ENCODE measurements around the gene CFL1.
A peak's percentile ranks its signal among the peaks of the same experiment; 100 is the strongest.
"Not testable (repeated sequence)": the region's sequence is repeated elsewhere in the genome, so short reads cannot be mapped to it uniquely, and the experiment has no call there.

The CFL1 gene

GRCh38 chr11:65857853-65858680, at the start of gene CFL1:
Gene CFL1, minus strand, starts transcription at chr11:65858180. Its CDS starts 81 bp downstream, at chr11:65858099.
- DNase-seq (ENCODE audit: low spot score), result peak; percentile 97

- no peak for DNase-seq (ENCODE audit: low spot score)
Observed at GRCh38 chr11:65906602-65907001, 48.6 kb upstream of the CFL1 start.

- DNase-seq (ENCODE audit: low spot score), result no peak
Observed at GRCh38 chr11:65903715-65904114, 45.7 kb upstream of the CFL1 start.

- no peak for DNase-seq (ENCODE audit: low spot score)
Observed at GRCh38 chr11:65903068-65903481, 45.1 kb upstream of the CFL1 start.

- DNase-seq (ENCODE audit: low spot score), result no peak
Observed at GRCh38 chr11:65900899-65901180, 42.9 kb upstream of the CFL1 start.

GRCh38 chr11:65900125-65900898, 42.3 kb upstream of the CFL1 start, which contains the start of gene FOSL1:
Gene FOSL1, minus strand, starts transcription at chr11:65900388. Its CDS starts 49 bp downstream, at chr11:65900339.
- DNase-seq (ENCODE audit: low spot score), result no peak

- DNase-seq (ENCODE audit: low spot score), result no peak
Observed at GRCh38 chr11:65899356-65900124, 41.6 kb upstream of the CFL1 start.

- DNase-seq (ENCODE audit: low spot score), result no peak
Observed at GRCh38 chr11:65898656-65899355, 40.8 kb upstream of the CFL1 start.

GRCh38 chr11:65897020-65897471, 39.1 kb upstream of the CFL1 start:
- DNase-seq (ENCODE audit: low spot score), result no peak

- DNase-seq (ENCODE audit: low spot score), result no peak
Observed at GRCh38 chr11:65896034-65896999, 38.3 kb upstream of the CFL1 start.

GRCh38 chr11:65895482-65895981, 37.6 kb upstream of the CFL1 start:
- DNase-seq (ENCODE audit: low spot score), result no peak

- DNase-seq (ENCODE audit: low spot score), result no peak
Observed at GRCh38 chr11:65894034-65894591, 36.1 kb upstream of the CFL1 start.

- no peak for DNase-seq (ENCODE audit: low spot score)
Observed at GRCh38 chr11:65892661-65893317, 34.8 kb upstream of the CFL1 start.

- DNase-seq (ENCODE audit: low spot score), result not testable (repeated sequence)
Observed at GRCh38 chr11:65892137-65892540, 34.2 kb upstream of the CFL1 start.

GRCh38 chr11:65891219-65892136, 33.5 kb upstream of the CFL1 start:
- no peak for DNase-seq (ENCODE audit: low spot score)

- peak; percentile 97 for DNase-seq (ENCODE audit: low spot score)
Observed at GRCh38 chr11:65890324-65891218, 32.6 kb upstream of the CFL1 start, which contains the start of gene CCDC85B. Gene CCDC85B, plus strand, starts transcription at chr11:65890673. Its CDS starts 111 bp downstream, at chr11:65890784.

GRCh38 chr11:65888163-65888814, 30.3 kb upstream of the CFL1 start, which contains the start of gene FIBP:
Gene FIBP, minus strand, starts transcription at chr11:65888471. Its CDS starts 53 bp downstream, at chr11:65888418.
- peak; percentile 98 for DNase-seq (ENCODE audit: low spot score)

Data from globus pallidus (tissue), 1 donor.